WERI-Rb-1 (cell line): ENCODE measurements around the gene CYBRD1.
"Not testable (repeated sequence)": the region's sequence is repeated elsewhere in the genome, so short reads cannot be mapped to it uniquely, and the experiment has no call there.

ENCODE experiments used
- DNase-seq: peaks from one replicate; pipeline ENCODE4 v3.0.0-alpha.2; 2020
- H3K27ac ChIP-seq: fragments of 250-450 bp; sonication (Bioruptor Pico); 2 replicates; pipeline ENCODE4 v1.5.1; 2020; ENCODE audit warnings: mild to moderate bottlenecking, moderate library complexity
- H3K27me3 ChIP-seq: fragments of 250-450 bp; sonication (Bioruptor Pico); 2 replicates; pipeline ENCODE4 v1.5.1; 2021; ENCODE audit warnings: mild to moderate bottlenecking, low read depth, moderate library complexity; ENCODE audit not compliant: insufficient read depth, severe bottlenecking
- H3K36me3 ChIP-seq: fragments of 250-450 bp; sonication (Bioruptor Pico); 2 replicates; pipeline ENCODE4 v1.5.1; 2020; ENCODE audit warnings: mild to moderate bottlenecking, moderate library complexity
- H3K4me3 ChIP-seq: 2 replicates; pipeline ENCODE4 v1.5.1; 2011; ENCODE audit warnings: low read depth, mild to moderate bottlenecking, control low read depth, low read length
- H3K9me3 ChIP-seq: fragments of 250-450 bp; sonication (Bioruptor Pico); 2 replicates; pipeline ENCODE4 v1.5.1; 2021; ENCODE audit warnings: mild to moderate bottlenecking, moderate library complexity; ENCODE audit not compliant: severe bottlenecking
- TF ChIP-seq, protein P1 (sequence below): IDR thresholded peaks from 2 replicates; pipeline ENCODE4 v1.5.1; 2011; ENCODE audit warnings: low read depth, mild to moderate bottlenecking, control low read depth, inconsistent platforms, low read length

The CYBRD1 gene

DNA sequence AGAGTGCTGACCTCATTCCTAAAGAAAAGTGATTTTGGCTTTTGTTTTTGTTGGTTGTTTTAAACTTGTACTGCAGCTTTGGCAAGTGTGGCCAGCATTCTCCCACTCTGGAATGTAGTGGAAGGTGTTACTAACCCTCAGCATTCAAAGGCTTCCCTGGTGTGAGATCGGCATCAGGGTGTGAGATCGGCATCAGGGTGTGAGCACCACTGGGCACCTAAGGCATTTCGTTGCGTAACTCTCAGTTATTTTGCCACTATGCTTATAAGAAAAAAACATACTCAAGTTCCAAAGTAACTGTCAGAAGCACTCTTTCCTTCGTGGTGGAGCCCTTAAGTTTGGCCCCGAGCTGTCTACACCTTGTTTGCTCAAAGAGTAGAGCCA, 1.7 kb downstream of the CYBRD1 start:
- TF ChIP-seq, protein P1, sequence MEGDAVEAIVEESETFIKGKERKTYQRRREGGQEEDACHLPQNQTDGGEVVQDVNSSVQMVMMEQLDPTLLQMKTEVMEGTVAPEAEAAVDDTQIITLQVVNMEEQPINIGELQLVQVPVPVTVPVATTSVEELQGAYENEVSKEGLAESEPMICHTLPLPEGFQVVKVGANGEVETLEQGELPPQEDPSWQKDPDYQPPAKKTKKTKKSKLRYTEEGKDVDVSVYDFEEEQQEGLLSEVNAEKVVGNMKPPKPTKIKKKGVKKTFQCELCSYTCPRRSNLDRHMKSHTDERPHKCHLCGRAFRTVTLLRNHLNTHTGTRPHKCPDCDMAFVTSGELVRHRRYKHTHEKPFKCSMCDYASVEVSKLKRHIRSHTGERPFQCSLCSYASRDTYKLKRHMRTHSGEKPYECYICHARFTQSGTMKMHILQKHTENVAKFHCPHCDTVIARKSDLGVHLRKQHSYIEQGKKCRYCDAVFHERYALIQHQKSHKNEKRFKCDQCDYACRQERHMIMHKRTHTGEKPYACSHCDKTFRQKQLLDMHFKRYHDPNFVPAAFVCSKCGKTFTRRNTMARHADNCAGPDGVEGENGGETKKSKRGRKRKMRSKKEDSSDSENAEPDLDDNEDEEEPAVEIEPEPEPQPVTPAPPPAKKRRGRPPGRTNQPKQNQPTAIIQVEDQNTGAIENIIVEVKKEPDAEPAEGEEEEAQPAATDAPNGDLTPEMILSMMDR, result no peak
- Histone ChIP-seq H3K4me3 (no peak overlapping the region), H3K27ac (no peak overlapping the region), H3K27me3 (no peaks in the 10 kb centered on the region), H3K36me3 (no peaks in the 10 kb centered on the region), H3K9me3 (no peaks in the 10 kb centered on the region)
- DNase-seq, result no peak

DNA sequence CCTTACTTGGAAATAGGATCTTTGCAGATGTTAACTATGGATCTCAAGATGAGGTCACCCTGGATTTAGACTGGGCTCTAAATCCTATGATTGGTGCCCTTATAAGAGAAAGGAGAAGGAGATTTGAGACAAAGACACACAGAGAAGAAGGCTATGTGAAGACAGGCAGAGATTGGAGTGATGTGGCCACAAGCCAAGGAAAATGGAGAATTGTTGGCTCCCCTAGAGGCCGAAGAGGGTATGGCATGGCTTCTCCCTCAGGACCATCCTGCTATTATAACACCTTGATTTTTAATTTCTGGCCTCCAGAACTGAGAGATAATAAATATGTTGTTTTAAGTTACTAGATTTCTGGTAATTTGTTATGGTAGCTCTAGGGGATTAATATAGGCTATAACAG, 7.6 kb downstream of the CYBRD1 start:
- Histone ChIP-seq H3K9me3 (no peaks in the 10 kb centered on the region), H3K4me3 (no peak overlapping the region), H3K27me3 (no peaks in the 10 kb centered on the region), H3K36me3 (no peaks in the 10 kb centered on the region), H3K27ac (no peak overlapping the region)
- TF ChIP-seq, protein P1, result peak; percentile 66
- no peak for DNase-seq

DNA sequence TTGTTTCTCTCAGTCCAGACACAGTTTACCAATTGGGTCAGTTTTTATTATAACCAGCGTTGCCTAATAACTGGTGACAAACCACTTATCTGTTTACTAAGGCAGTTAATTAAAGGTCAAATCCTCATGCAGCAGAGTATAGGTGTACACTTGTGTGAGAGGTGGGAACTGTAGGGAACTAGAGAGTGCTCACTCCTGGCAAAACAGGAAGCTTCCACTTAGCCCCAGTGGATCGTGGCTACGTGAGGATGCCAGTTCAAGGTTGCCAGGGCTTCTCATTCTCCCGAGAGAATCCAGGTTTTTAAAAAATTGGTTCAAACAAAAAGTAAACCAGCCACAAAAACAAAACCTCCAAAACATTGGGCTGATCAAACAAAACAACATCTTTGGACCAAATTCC, 8.1 kb downstream of the CYBRD1 start:
- no peak overlapping the region for H3K27ac ChIP-seq
- H3K9me3 ChIP-seq, result no peaks in the 10 kb centered on the region
- H3K27me3 ChIP-seq, result no peaks in the 10 kb centered on the region
- H3K36me3 ChIP-seq, result no peaks in the 10 kb centered on the region
- TF ChIP-seq, protein P1, result no peak
- no peak for DNase-seq
- H3K4me3 ChIP-seq, result no peak overlapping the region

GRCh38 chr2:171530859-171531258, 8.6 kb downstream of the CYBRD1 start:
- not testable (repeated sequence) for H3K4me3 ChIP-seq, H3K9me3 ChIP-seq, H3K36me3 ChIP-seq, H3K27me3 ChIP-seq, H3K27ac ChIP-seq, DNase-seq

DNA sequence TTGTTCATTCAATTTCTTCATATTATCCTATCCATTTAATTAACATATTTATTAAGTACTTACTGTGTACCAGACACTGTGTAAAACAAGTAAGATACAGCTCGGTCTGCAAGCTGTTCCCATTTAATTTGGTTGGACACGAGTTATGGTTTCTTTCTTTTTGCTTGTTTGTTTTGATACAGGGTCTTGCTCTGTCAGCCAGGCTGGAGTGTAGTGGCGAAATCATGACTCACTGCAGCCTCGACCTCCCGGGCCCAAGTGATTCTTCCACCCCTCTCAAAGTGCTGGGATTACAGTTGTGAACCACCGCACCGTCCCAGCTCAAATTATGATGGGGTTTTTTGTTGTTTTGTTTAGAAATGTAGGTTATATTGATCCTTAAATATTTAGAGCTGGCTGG, 9.0 kb downstream of the CYBRD1 start:
- H3K9me3 ChIP-seq, result no peaks in the 10 kb centered on the region
- no peak for DNase-seq
- no peaks in the 10 kb centered on the region for H3K27me3 ChIP-seq
- H3K4me3 ChIP-seq, result no peak overlapping the region
- TF ChIP-seq, protein P1, result no peak
- H3K36me3 ChIP-seq, result no peaks in the 10 kb centered on the region
- H3K27ac ChIP-seq, result no peak overlapping the region

DNA sequence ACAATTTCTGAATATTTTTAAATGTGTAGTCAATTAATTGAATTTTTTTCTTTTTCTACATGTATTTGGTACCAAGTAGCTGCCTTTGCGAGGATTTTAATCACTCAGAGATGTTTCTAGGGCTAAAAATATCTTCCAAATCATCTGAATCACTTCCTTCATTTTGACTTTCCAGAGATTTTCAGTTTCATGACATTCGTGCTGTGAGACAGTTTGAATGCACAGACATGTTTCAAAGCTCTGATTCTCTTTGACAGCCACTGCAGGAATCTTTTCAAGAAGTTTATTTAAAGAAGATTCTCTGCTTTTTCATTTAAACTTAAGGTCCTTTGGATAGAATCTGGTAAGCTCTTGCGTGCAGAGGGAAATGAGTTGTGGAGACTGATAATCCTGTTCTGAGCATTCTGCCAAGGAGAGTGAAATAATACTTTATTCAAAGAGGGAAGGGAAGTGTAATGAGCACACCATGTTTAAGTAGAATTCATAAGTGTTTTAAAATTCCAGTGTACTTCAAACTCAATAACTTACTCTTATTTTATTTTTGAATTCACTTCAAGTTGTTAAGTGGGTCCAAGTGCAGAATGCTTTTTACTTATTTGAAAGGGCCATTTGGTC, 9.7 kb downstream of the CYBRD1 start:
- no peak for DNase-seq
- Histone ChIP-seq H3K27me3 (no peaks in the 10 kb centered on the region), H3K27ac (no peak overlapping the region), H3K9me3 (no peaks in the 10 kb centered on the region), H3K4me3 (no peak overlapping the region), H3K36me3 (no peaks in the 10 kb centered on the region)
- TF ChIP-seq, protein P1, result no peak
